GM12874 (cell line): Measurements from ENCODE around the gene ATXN1.

ENCODE experiments used
- CTCF ChIP-seq: IDR thresholded peaks from 2 replicates; pipeline ENCODE4 v1.5.1; 2011; ENCODE audit warnings: low read depth, mild to moderate bottlenecking, control low read depth, low read length, moderate library complexity; ENCODE audit not compliant: insufficient read depth

ATXN1 gene

GRCh38 chr6:16633961-16634360 is 127.3 kb downstream of the ATXN1 start:
- TF ChIP-seq CTCF = no peak

- no peak for TF ChIP-seq CTCF
Measured at GRCh38 chr6:16633465-16633864, 127.8 kb downstream of the ATXN1 start.

GRCh38 chr6:16632101-16632500 is 129.2 kb downstream of the ATXN1 start:
- no peak for TF ChIP-seq CTCF

- no peak for TF ChIP-seq CTCF
Measured at GRCh38 chr6:16630026-16630643, 131.1 kb downstream of the ATXN1 start.

- TF ChIP-seq CTCF = no peak
Measured at GRCh38 chr6:16626650-16627049, 134.6 kb downstream of the ATXN1 start.

- TF ChIP-seq CTCF = no peak
Measured at GRCh38 chr6:16625291-16626265, 135.7 kb downstream of the ATXN1 start.

GRCh38 chr6:16624636-16625290 is 136.5 kb downstream of the ATXN1 start:
- TF ChIP-seq CTCF = no peak
